HepG2 (cell line): Measurements from ENCODE around the gene AARS2.

Experiments used
- ARNT ChIP-seq: fragments of 450-650 bp; IDR thresholded peaks from 2 replicates; pipeline ENCODE4 v1.6.1; 2017
- CTCF ChIP-seq: sonication (generic); formaldehyde crosslinking; IDR thresholded peaks from 2 replicates; pipeline ENCODE4 v1.5.0; 2020; ENCODE audit warnings: mild to moderate bottlenecking, missing genetic modification reagents, moderate library complexity
- EZH2 ChIP-seq: conservative IDR thresholded peaks from 2 replicates; pipeline ENCODE4 v1.6.1; 2012; ENCODE audit warnings: mild to moderate bottlenecking, low read depth, low read length, moderate library complexity
- GABPA ChIP-seq, 2 experiments: IDR thresholded peaks; 2 replicates each; pipeline ENCODE4 v1.6.1; 2011 to 2016; ENCODE audit warnings: low read depth in 2 of 2, low read length in 1 of 2, missing biosample characterization in 1 of 2, missing genetic modification characterization in 1 of 2
- NPAS2 ChIP-seq: sonication (generic); formaldehyde crosslinking; IDR thresholded peaks from 2 replicates; pipeline ENCODE4 v1.8.0; 2022; ENCODE audit warnings: mild to moderate bottlenecking, missing genetic modification reagents, borderline replicate concordance
- PCBP2 ChIP-seq: fragments of 200-400 bp; formaldehyde crosslinking; optimal IDR thresholded peaks from 2 replicates; pipeline ENCODE3; 2018; ENCODE audit warnings: low read length, low read depth; ENCODE audit not compliant: poor library complexity, severe bottlenecking
- PRDM10 ChIP-seq: sonication (generic); formaldehyde crosslinking; IDR thresholded peaks from 2 replicates; pipeline ENCODE4 v1.4.0; 2020; ENCODE audit warnings: low read depth, missing genetic modification reagents
- RNF2 ChIP-seq: fragments of 450-650 bp; conservative IDR thresholded peaks from 2 replicates; pipeline ENCODE4 v1.6.1; 2016; ENCODE audit warnings: low read depth
- SALL1 ChIP-seq: sonication (generic); formaldehyde crosslinking; IDR thresholded peaks from 2 replicates; pipeline ENCODE4 v1.8.0; 2022; ENCODE audit warnings: mild to moderate bottlenecking, missing genetic modification reagents
- ZFP41 ChIP-seq: sonication (generic); formaldehyde crosslinking; IDR thresholded peaks from 2 replicates; pipeline ENCODE4 v1.4.0; 2020; ENCODE audit warnings: mild to moderate bottlenecking, missing genetic modification reagents, borderline replicate concordance
- ZFYVE20 ChIP-seq: sonication (generic); formaldehyde crosslinking; IDR thresholded peaks from 2 replicates; pipeline ENCODE4 v1.8.0; 2023; ENCODE audit warnings: low read depth, mild to moderate bottlenecking, moderate library complexity, missing genetic modification reagents, borderline replicate concordance
- ZSCAN25 ChIP-seq: sonication (generic); formaldehyde crosslinking; IDR thresholded peaks from 2 replicates; pipeline ENCODE4 v1.8.0; 2022; ENCODE audit warnings: mild to moderate bottlenecking, missing genetic modification reagents

- TF ChIP-seq CTCF (CRISPR knock-in tag) = no peak
- no peak for TF ChIP-seq ZFP41 (CRISPR knock-in tag)
- no peak for TF ChIP-seq RNF2
- no peak for TF ChIP-seq ZFYVE20 (CRISPR knock-in tag)
- TF ChIP-seq ZSCAN25 (CRISPR knock-in tag) = no peak
- no peak for TF ChIP-seq EZH2
- no peak for TF ChIP-seq GABPA (IDR thresholded peaks at IDR 0.05; ENCODE audit: low read depth, low read length)
- TF ChIP-seq GABPA (CRISPR knock-in tag; IDR thresholded peaks at IDR 0.05; ENCODE audit: low read depth) = no peak
- TF ChIP-seq ARNT = no peak
- TF ChIP-seq PCBP2 = no peak
- no peak for TF ChIP-seq SALL1 (CRISPR knock-in tag)
- TF ChIP-seq PRDM10 (CRISPR knock-in tag) = no peak
- TF ChIP-seq NPAS2 (CRISPR knock-in tag) = no peak
These were observed 48.8 kb upstream of the AARS2 start for GRCh38 chr6:44361947-44362346.
